ENCODE results near the gene RPL41. TPM values are rescaled to one million over a fixed set of nuclear protein-coding genes. Genes with fewer than 3 reads are reported as not detected.

The RPL41 gene
- total and polyA plus RNA-seq, 9 of the 15 experiments (the other 6 are each of a cell fraction or from before 2014, with no cell fraction given), result 3,403 to 11,276 (median 5,604) TPM

DNA sequence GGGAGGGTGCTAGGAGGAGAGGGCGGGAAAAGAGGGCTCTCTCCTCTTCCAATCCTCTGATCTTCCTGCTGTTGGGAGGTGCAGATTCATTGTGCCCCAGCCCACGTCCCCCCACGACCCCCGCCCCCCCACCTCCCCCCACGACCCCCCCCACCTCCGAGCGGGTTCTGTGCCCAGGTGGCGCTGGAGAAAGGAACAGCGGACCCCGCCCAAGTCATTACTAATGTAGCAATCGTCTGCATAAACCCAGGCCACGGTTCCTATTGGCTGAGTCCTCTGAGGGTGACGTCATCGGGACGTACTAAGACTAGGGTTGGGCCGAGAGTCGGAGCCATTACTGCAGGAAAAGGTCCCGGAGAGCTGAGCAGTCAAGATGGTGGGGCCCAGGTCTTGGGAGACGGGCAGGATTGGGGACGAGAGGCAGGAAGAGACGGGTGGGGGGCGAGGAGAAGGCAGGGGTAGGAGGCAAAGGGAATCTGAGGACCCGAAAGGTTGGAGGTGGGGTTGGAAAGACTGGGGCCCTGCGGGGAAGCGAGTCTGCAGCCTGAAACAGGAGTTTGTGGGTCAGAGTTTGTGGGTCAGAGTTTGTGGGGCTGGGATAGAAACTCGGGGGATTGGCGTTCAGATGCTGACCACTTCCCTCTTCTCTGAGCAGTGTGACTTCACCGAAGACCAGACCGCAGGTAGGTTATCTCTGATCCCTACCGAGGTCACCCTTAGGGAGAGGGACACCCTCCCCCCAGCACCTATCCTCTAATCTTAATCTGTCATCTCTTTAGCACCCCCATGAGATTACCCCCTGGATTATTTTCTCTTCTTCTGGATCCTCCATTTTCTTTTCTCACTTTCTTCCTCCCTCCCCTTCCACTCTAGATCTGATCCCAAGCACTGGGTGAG is 41.8 kb downstream of the RPL41 start, which contains the start of gene MYL6 (continued):
- TF ChIP-seq, protein P1, sequence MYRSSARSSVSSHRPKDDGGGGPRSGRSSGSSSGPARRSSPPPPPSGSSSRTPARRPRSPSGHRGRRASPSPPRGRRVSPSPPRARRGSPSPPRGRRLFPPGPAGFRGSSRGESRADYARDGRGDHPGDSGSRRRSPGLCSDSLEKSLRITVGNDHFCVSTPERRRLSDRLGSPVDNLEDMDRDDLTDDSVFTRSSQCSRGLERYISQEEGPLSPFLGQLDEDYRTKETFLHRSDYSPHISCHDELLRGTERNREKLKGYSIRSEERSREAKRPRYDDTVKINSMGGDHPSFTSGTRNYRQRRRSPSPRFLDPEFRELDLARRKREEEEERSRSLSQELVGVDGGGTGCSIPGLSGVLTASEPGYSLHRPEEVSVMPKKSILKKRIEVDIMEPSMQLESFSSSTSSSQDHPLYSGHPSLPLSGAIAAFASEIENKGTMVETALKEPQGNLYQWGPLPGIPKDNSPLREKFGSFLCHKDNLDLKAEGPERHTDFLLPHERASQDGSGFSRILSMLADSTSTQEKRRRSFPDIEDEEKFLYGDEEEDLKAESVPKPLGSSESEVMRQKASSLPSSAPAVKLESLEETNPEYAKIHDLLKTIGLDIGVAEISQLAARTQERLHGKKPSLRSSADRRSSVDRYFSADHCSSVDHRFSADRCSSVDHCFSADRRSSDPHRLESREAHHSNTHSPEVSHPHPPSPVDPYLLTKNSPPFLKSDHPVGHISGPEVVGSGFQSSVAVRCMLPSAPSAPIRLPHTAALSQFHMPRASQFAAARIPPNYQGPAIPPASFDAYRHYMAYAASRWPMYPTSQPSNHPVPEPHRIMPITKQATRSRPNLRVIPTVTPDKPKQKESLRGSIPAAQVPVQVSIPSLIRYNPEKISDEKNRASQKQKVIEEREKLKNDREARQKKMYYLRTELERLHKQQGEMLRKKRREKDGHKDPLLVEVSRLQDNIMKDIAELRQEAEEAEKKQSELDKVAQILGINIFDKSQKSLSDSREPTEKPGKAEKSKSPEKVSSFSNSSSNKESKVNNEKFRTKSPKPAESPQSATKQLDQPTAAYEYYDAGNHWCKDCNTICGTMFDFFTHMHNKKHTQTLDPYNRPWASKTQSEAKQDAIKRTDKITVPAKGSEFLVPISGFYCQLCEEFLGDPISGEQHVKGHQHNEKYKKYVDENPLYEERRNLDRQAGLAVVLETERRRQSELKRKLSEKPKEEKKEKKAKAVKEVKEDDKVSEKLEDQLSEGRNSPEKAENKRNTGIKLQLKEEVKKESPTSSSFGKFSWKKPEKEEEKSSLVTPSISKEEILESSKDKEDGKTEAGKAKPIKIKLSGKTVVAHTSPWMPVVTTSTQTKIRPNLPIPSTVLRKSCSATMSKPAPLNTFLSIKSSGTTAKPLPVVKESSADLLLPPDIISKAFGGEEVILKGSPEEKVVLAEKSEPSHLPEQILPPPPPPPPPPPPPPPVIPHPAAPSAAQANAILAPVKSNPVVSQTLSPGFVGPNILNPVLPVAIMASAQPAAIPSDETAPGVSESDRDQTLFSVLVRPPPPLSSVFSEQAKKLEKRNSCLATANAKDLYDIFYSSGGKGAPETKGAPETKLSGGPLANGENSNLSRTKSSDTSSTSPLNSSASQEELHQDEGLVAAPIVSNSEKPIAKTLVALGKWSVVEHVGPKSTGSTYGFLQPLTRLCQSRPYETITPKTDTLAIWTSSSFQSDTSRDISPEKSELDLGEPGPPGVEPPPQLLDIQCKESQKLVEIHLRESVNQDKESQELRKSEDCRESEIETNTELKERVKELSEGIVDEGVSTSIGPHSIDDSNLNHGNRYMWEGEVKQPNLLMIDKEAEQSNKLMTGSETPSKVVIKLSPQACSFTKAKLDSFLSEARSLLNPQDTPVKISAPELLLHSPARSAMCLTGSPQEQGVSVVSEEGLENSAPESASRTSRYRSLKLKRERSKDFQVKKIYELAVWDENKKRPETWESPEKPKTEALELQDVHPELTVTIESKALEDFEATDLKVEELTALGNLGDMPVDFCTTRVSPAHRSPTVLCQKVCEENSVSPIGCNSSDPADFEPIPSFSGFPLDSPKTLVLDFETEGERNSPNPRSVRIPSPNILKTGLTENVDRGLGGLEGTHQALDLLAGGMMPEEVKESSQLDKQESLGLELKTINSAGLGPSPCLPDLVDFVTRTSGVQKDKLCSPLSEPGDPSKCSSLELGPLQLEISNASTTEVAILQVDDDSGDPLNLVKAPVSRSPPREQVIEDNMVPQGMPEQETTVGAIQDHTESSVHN (IDR thresholded peaks at IDR 0.05; ENCODE audit: borderline replicate concordance in 1 of 2, low read depth in 1 of 2), result peak in 1 of 2 experiments; percentile 24; a peak in 1 of 4 replicates
- TF ChIP-seq ZNF764 (CRISPR knock-in tag; IDR thresholded peaks at IDR 0.05; ENCODE audit: low read depth), result no peak
- peak; percentile 24 for TF ChIP-seq MTA3 (IDR thresholded peaks at IDR 0.05; ENCODE audit: borderline replicate concordance)
- TF ChIP-seq, protein P2, sequence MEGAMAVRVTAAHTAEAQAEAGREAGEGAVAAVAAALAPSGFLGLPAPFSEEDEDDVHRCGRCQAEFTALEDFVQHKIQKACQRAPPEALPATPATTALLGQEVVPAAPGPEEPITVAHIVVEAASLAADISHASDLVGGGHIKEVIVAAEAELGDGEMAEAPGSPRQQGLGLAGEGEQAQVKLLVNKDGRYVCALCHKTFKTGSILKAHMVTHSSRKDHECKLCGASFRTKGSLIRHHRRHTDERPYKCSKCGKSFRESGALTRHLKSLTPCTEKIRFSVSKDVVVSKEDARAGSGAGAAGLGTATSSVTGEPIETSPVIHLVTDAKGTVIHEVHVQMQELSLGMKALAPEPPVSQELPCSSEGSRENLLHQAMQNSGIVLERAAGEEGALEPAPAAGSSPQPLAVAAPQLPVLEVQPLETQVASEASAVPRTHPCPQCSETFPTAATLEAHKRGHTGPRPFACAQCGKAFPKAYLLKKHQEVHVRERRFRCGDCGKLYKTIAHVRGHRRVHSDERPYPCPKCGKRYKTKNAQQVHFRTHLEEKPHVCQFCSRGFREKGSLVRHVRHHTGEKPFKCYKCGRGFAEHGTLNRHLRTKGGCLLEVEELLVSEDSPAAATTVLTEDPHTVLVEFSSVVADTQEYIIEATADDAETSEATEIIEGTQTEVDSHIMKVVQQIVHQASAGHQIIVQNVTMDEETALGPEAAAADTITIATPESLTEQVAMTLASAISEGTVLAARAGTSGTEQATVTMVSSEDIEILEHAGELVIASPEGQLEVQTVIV (CRISPR knock-in tag; IDR thresholded peaks at IDR 0.05; ENCODE audit: borderline replicate concordance), result no peak
- TF ChIP-seq, protein P3, sequence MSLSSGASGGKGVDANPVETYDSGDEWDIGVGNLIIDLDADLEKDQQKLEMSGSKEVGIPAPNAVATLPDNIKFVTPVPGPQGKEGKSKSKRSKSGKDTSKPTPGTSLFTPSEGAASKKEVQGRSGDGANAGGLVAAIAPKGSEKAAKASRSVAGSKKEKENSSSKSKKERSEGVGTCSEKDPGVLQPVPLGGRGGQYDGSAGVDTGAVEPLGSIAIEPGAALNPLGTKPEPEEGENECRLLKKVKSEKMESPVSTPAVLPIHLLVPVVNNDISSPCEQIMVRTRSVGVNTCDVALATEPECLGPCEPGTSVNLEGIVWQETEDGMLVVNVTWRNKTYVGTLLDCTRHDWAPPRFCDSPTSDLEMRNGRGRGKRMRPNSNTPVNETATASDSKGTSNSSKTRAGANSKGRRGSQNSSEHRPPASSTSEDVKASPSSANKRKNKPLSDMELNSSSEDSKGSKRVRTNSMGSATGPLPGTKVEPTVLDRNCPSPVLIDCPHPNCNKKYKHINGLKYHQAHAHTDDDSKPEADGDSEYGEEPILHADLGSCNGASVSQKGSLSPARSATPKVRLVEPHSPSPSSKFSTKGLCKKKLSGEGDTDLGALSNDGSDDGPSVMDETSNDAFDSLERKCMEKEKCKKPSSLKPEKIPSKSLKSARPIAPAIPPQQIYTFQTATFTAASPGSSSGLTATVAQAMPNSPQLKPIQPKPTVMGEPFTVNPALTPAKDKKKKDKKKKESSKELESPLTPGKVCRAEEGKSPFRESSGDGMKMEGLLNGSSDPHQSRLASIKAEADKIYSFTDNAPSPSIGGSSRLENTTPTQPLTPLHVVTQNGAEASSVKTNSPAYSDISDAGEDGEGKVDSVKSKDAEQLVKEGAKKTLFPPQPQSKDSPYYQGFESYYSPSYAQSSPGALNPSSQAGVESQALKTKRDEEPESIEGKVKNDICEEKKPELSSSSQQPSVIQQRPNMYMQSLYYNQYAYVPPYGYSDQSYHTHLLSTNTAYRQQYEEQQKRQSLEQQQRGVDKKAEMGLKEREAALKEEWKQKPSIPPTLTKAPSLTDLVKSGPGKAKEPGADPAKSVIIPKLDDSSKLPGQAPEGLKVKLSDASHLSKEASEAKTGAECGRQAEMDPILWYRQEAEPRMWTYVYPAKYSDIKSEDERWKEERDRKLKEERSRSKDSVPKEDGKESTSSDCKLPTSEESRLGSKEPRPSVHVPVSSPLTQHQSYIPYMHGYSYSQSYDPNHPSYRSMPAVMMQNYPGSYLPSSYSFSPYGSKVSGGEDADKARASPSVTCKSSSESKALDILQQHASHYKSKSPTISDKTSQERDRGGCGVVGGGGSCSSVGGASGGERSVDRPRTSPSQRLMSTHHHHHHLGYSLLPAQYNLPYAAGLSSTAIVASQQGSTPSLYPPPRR (CRISPR knock-in tag; IDR thresholded peaks at IDR 0.05; ENCODE audit: borderline replicate concordance), result no peak
- TF ChIP-seq SLC30A9 (CRISPR knock-in tag; IDR thresholded peaks at IDR 0.05), result 0 out of 2 replicates have a peak, but pooled peaks have one; percentile 59
- peak; percentile 77 for TF ChIP-seq MTA1 (IDR thresholded peaks at IDR 0.05; ENCODE audit: borderline replicate concordance)
- peak; percentile 91 for TF ChIP-seq SPI1 (IDR thresholded peaks at IDR 0.05; ENCODE audit: borderline replicate concordance, low read depth, low read length)
- peak; percentile 66; the same call in 1 of the 2 replicates for TF ChIP-seq HDAC2 (IDR thresholded peaks at IDR 0.05)
- TF ChIP-seq EP300 (IDR thresholded peaks at IDR 0.05; ENCODE audit: low read length), result no peak; the same call in 1 of the 2 replicates

All from K562 (cell line).